ENCODE results near the gene OLFM2. TPM values are rescaled to one million over a fixed set of nuclear protein-coding genes. Genes with fewer than 3 reads are reported as not detected.
"Not testable (repeated sequence)": the region's sequence is repeated elsewhere in the genome, so short reads cannot be mapped to it uniquely, and the experiment has no call there.

The OLFM2 gene
- total RNA-seq, 1 experiment from 2014 or later = 106 TPM

DNA sequence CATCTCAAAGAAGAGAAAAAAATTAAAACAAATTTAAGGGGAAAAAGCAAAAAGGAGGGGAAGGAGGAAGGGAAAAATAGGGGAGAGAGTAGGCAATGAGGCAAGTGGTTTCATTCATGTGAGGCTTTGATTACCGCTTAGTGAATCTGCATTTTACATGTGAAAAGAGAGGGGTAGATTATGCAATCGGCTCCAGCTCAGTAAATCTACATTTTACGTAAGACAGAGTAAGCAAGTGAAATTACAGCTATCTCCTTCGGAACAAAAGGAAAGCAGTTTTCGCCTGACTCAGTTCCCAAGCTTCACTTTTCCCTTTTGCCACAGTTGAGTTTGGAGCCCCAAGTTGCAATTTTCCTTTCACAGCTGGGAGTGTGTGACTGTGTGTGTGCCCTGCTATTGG is 16.0 kb upstream of the OLFM2 start:
- BruUV-seq (replicated peaks) = no TSS peak
- ChIA-PET POLR2A (ENCODE audit: low non-redundant PET) (interaction anchor here (0.7 kb wide), 1 partner anchor 168 kb away, joined by 3 read pairs; no protein-coding TSS in a partner anchor), CTCF (interaction anchor here (0.6 kb wide), 1 partner anchor 125 kb away, joined by 5 read pairs; no protein-coding TSS in a partner anchor)
- Histone ChIP-seq H3K4me1 (ENCODE audit: insufficient read depth, low read length, poor library complexity, severe bottlenecking) (peaks cover 11% of the 10 kb centered on the region), H3K4me3 (ENCODE audit: low read depth, low read length, poor library complexity, severe bottlenecking) (no peak overlapping the region), H3K9me3 (ENCODE audit: low read depth, low read length, poor library complexity, severe bottlenecking) (no peaks in the 10 kb centered on the region), H3K36me3 (ENCODE audit: insufficient read depth, low read length, poor library complexity, severe bottlenecking) (no peaks in the 10 kb centered on the region), H3K27me3 (replicated peaks; ENCODE audit: insufficient read depth, low read depth, low read length, poor library complexity) (no peaks in the 10 kb centered on the region), H3K27ac (ENCODE audit: low read depth, low read length, poor library complexity, severe bottlenecking) (no peak overlapping the region)
- DNase-seq (ENCODE audit: low spot score) = no peak
- TF ChIP-seq, protein P1, sequence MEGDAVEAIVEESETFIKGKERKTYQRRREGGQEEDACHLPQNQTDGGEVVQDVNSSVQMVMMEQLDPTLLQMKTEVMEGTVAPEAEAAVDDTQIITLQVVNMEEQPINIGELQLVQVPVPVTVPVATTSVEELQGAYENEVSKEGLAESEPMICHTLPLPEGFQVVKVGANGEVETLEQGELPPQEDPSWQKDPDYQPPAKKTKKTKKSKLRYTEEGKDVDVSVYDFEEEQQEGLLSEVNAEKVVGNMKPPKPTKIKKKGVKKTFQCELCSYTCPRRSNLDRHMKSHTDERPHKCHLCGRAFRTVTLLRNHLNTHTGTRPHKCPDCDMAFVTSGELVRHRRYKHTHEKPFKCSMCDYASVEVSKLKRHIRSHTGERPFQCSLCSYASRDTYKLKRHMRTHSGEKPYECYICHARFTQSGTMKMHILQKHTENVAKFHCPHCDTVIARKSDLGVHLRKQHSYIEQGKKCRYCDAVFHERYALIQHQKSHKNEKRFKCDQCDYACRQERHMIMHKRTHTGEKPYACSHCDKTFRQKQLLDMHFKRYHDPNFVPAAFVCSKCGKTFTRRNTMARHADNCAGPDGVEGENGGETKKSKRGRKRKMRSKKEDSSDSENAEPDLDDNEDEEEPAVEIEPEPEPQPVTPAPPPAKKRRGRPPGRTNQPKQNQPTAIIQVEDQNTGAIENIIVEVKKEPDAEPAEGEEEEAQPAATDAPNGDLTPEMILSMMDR (conservative IDR thresholded peaks at IDR 0.05; ENCODE audit: low read depth, low read length) = no peak
- no peak for TF ChIP-seq EZH2 (IDR thresholded peaks at IDR 0.05; ENCODE audit: borderline replicate concordance, low read depth, low read length, poor library complexity, severe bottlenecking)
- intact Hi-C loops (cut with micrococcal nuclease; ENCODE audit: unreplicated experiment) = no loop called here

DNA sequence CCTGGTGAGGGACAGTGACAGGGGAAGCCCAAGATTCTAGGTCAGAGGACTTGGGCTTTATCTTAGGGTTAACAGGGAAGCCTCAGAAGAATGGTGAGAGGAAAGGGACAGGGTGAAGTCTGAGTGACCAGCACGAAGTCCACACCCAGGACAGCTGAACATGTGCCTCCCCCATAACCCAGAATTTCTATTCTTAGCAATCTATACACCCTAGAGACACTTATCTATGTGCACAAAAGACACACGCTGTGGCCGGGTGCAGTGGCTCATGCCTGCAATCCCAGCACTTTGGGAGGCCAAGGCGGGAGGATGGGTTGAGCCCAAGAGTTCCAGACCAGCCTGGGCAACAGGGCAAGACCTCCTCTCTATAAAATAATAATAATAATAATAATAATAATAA is 11.1 kb upstream of the OLFM2 start:
- Histone ChIP-seq H3K27me3 (replicated peaks; ENCODE audit: insufficient read depth, low read depth, low read length, poor library complexity) (no peaks in the 10 kb centered on the region), H3K9me3 (ENCODE audit: low read depth, low read length, poor library complexity, severe bottlenecking) (no peaks in the 10 kb centered on the region), H3K27ac (ENCODE audit: low read depth, low read length, poor library complexity, severe bottlenecking) (peak overlapping the region; percentile 93), H3K36me3 (ENCODE audit: insufficient read depth, low read length, poor library complexity, severe bottlenecking) (no peaks in the 10 kb centered on the region), H3K4me1 (ENCODE audit: insufficient read depth, low read length, poor library complexity, severe bottlenecking) (peaks cover 24% of the 10 kb centered on the region), H3K4me3 (ENCODE audit: low read depth, low read length, poor library complexity, severe bottlenecking) (no peak overlapping the region)
- intact Hi-C loops (cut with micrococcal nuclease; ENCODE audit: unreplicated experiment) = no loop called here
- ChIA-PET CTCF (no interaction called here), POLR2A (ENCODE audit: low non-redundant PET) (no interaction called here)
- no peak for DNase-seq (ENCODE audit: low spot score)
- BruUV-seq (replicated peaks) = no TSS peak
- TF ChIP-seq, protein P1 (conservative IDR thresholded peaks at IDR 0.05; ENCODE audit: low read depth, low read length) = no peak
- TF ChIP-seq EZH2 (IDR thresholded peaks at IDR 0.05; ENCODE audit: borderline replicate concordance, low read depth, low read length, poor library complexity, severe bottlenecking) = no peak

DNA sequence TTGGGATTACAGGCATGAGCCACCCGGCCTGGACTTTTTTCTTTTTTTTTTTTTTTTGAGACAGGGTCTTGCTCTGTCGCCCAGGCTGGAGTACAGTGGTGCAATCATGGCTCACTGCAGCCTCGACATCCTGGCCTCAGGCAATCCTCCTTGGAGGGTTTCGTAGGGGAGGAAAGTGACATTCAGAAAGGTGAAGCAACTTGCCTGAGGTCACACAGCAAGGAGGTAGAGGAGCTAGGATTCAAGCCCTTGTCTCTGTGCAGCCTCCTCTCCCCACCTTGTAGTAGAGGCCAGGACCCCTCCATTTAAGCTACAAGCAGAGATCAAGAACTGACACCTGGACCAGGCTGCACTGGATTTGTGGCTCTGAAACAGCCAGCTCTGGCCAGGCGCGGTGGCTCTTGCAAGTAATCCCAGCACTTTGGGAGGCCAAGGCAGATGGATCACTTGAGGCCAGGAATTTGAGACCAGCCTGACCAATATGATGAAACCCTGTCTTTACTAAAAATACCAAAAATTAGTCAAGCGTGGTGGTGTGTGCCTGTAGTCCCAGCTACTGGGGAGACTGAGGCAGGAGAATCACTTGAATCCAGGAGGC is 10.3 kb upstream of the OLFM2 start:
- H3K27me3 ChIP-seq (replicated peaks; ENCODE audit: insufficient read depth, low read depth, low read length, poor library complexity); POLR2A ChIA-PET (ENCODE audit: low non-redundant PET); intact Hi-C loops (cut with micrococcal nuclease; ENCODE audit: unreplicated experiment); DNase-seq (ENCODE audit: low spot score); H3K9me3 ChIP-seq (ENCODE audit: low read depth, low read length, poor library complexity, severe bottlenecking); H3K4me3 ChIP-seq (ENCODE audit: low read depth, low read length, poor library complexity, severe bottlenecking); H3K36me3 ChIP-seq (ENCODE audit: insufficient read depth, low read length, poor library complexity, severe bottlenecking); CTCF ChIA-PET; BruUV-seq (replicated peaks): not testable (repeated sequence)
- Histone ChIP-seq H3K4me1 (ENCODE audit: insufficient read depth, low read length, poor library complexity, severe bottlenecking) (peaks cover 21% of the 10 kb centered on the region), H3K27ac (ENCODE audit: low read depth, low read length, poor library complexity, severe bottlenecking) (peak overlapping the region; percentile 93)
